Epithelial cell of proximal tubule (primary cell): ENCODE measurements around the gene PLCD3. TPM values are rescaled to one million over a fixed set of nuclear protein-coding genes. Genes with fewer than 3 reads are reported as not detected.

Source experiments
- DNase-seq: peaks from one replicate; pipeline ENCODE4 v3.0.0-alpha.2; 2011; ENCODE audit warnings: low read depth
- H3K4me3 ChIP-seq: 2 replicates; pipeline ENCODE4 v1.5.1; 2011; ENCODE audit warnings: low read depth, mild to moderate bottlenecking, low read length
- CTCF ChIP-seq: conservative IDR thresholded peaks from 2 replicates; pipeline ENCODE4 v1.5.1; 2012; ENCODE audit warnings: low read depth, mild to moderate bottlenecking, low read length
- total RNA-seq: library from RNA; depleted of rRNA; stranded (reverse); fragments of >200 nt; gene quantifications from 2 replicates; pipeline ENCODE4 v1.2.3, GENCODE V29; 2015

Gene PLCD3
- total RNA-seq, 1 donor from 2014 or later = 107 TPM

GRCh38 chr17:45131616-45132319 is 547 bp downstream of the PLCD3 start:
- no peak for DNase-seq
- TF ChIP-seq CTCF = peak; percentile 79
- peak overlapping the region; percentile 95 for H3K4me3 ChIP-seq

- peak overlapping the region; percentile 95 for H3K4me3 ChIP-seq
- no peak for TF ChIP-seq CTCF
- no peak for DNase-seq
These were observed 1.4 kb downstream of the PLCD3 start for GRCh38 chr17:45130681-45131615.

- no peak for DNase-seq
- TF ChIP-seq CTCF = no peak
- H3K4me3 ChIP-seq = no peak overlapping the region
These were observed 2.2 kb downstream of the PLCD3 start for GRCh38 chr17:45129940-45130680.

- no peak for DNase-seq
- TF ChIP-seq CTCF = no peak
- no peak overlapping the region for H3K4me3 ChIP-seq
These were observed 2.8 kb downstream of the PLCD3 start for GRCh38 chr17:45129426-45129939.

GRCh38 chr17:45128989-45129388 is 3.3 kb downstream of the PLCD3 start:
- no peak overlapping the region for H3K4me3 ChIP-seq
- no peak for DNase-seq
- no peak for TF ChIP-seq CTCF

- TF ChIP-seq CTCF = no peak
- no peak overlapping the region for H3K4me3 ChIP-seq
- DNase-seq = no peak
These were observed 4.0 kb downstream of the PLCD3 start for GRCh38 chr17:45128331-45128730.
